HepG2 (cell line): Measurements from ENCODE around the gene PCDHB11. TPM values are rescaled to one million over a fixed set of nuclear protein-coding genes. Genes with fewer than 3 reads are reported as not detected.
"Not testable (repeated sequence)": the region's sequence is repeated elsewhere in the genome, so short reads cannot be mapped to it uniquely, and the experiment has no call there.

Experiments used
- ATAC-seq: fragments of 200-7000 bp; cut with Tn5 transposase; 3 replicates; pipeline ENCODE4 v1.9.1; 2020; ENCODE audit warnings: mild to moderate bottlenecking, moderate library complexity
- BruUV-seq: library from RNA; stranded (reverse); fragments of 400-500 nt; replicated peaks from 2 replicates; lab custom pipeline; 2021; lab: Mats Ljungman, UMichigan
- CTCF ChIA-PET: fragments of 300-600 bp; formaldehyde crosslinking; extraction: SDS; loops from one replicate; lab custom pipeline; 2021; ENCODE audit warnings: low total read pairs, inconsistent platforms, low intra/inter-chr PET ratio; lab: Yijun Ruan, JAX
- POLR2A ChIA-PET: fragments of 350-600 bp; sonication (Branson Sonifier 250); formaldehyde crosslinking; loops from one replicate; lab custom pipeline; 2020; ENCODE audit warnings: antibody characterized with exemption, inconsistent platforms; lab: Yijun Ruan, JAX
- DNase-seq: peaks from one replicate; pipeline ENCODE4 v3.0.0-alpha.2; 2015; ENCODE audit warnings: low spot score
- FAIRE-seq: peaks from 3 replicates; lab custom pipeline; 2011; peaks lifted over from hg19 to GRCh38; lab: Jason Lieb, UNC
- H2AFZ ChIP-seq: one replicate; pipeline ENCODE4 v1.6.1; 2011; ENCODE audit warnings: low read length, inconsistent platforms
- H3K27ac ChIP-seq: fragments of 300-600 bp; 3 replicates; pipeline ENCODE4 v1.8.0; 2011; ENCODE audit warnings: mixed run types, mild to moderate bottlenecking, mixed read lengths, low read length, inconsistent platforms; ENCODE audit not compliant: insufficient read depth; ENCODE audit errors: extremely low read length
- H3K27me3 ChIP-seq, 2 experiments: fragments of 200-600 bp in 1 of 2; 2 replicates in 1 of 2; 3 replicates in 1 of 2; pipeline versions ENCODE4 v1.6.0 to v1.8.0; 2011; ENCODE audit warnings: low read length in 2 of 2, mild to moderate bottlenecking in 2 of 2, moderate library complexity in 2 of 2, inconsistent platforms in 1 of 2; ENCODE audit not compliant: insufficient read depth in 2 of 2, control insufficient read depth in 1 of 2
- H3K36me3 ChIP-seq, 2 experiments: fragments of 200-600 bp in 1 of 2; replicated peaks in 1 of 2; 2 replicates in 1 of 2; 3 replicates in 1 of 2; pipeline versions ENCODE4 v1.5.1 to v1.8.0; 2011; ENCODE audit warnings: low read length in 2 of 2, inconsistent platforms in 1 of 2; ENCODE audit not compliant: insufficient read depth in 2 of 2, control insufficient read depth in 1 of 2
- H3K4me1 ChIP-seq: 2 replicates; pipeline ENCODE4 v1.5.1; 2012; ENCODE audit warnings: low read length, inconsistent platforms; ENCODE audit not compliant: insufficient read depth
- H3K4me2 ChIP-seq: 2 replicates; pipeline ENCODE4 v1.6.0; 2011; ENCODE audit warnings: low read depth, low read length, inconsistent platforms
- H3K4me3 ChIP-seq, 3 experiments: fragments of 200-600 bp in 1 of 3; sonication (generic), shearing (Covaris generic) in 1 of 3; replicated peaks in 1 of 3; 2 replicates each; pipeline ENCODE4 v1.5.1; 2011 to 2016; ENCODE audit warnings: low read length in 3 of 3, inconsistent platforms in 2 of 3, low read depth in 2 of 3, mild to moderate bottlenecking in 2 of 3, control low read depth in 1 of 3, mixed read lengths in 1 of 3; ENCODE audit not compliant: insufficient read depth in 1 of 3
- H3K79me2 ChIP-seq: one replicate; pipeline ENCODE4 v1.6.1; 2011; ENCODE audit warnings: low read length, inconsistent platforms; ENCODE audit not compliant: insufficient read depth
- H3K9ac ChIP-seq: 2 replicates; pipeline ENCODE4 v1.6.0; 2011; ENCODE audit warnings: mild to moderate bottlenecking, low read depth, low read length, inconsistent platforms; ENCODE audit not compliant: insufficient read depth
- H3K9me3 ChIP-seq: 2 replicates; pipeline ENCODE4 v1.5.1; 2012; ENCODE audit warnings: mild to moderate bottlenecking, low read length
- H4K20me1 ChIP-seq: 2 replicates; pipeline ENCODE4 v1.6.0; 2011; ENCODE audit warnings: inconsistent platforms, mild to moderate bottlenecking, low read length, moderate library complexity; ENCODE audit not compliant: insufficient read depth
- ASH2L ChIP-seq: fragments of 300-600, 200-600 bp; sonication (generic); IDR thresholded peaks from 2 replicates; pipeline ENCODE4 v1.7.0; 2017; ENCODE audit warnings: low read depth, mild to moderate bottlenecking, moderate library complexity, mixed read lengths, low read length; ENCODE audit not compliant: insufficient read length
- DBP ChIP-seq: sonication (generic); formaldehyde crosslinking; IDR thresholded peaks from 2 replicates; pipeline ENCODE4 v1.4.0; 2020; ENCODE audit warnings: missing genetic modification reagents; ENCODE audit errors: not compliant biosample characterization
- ERF ChIP-seq: IDR thresholded peaks from 2 replicates; pipeline ENCODE4 v1.6.1; 2018; ENCODE audit warnings: missing biosample characterization, missing genetic modification reagents
- IRF1 ChIP-seq: sonication (generic); formaldehyde crosslinking; IDR thresholded peaks from 2 replicates; pipeline ENCODE4 v1.4.0; 2020; ENCODE audit warnings: low read depth, mild to moderate bottlenecking, missing genetic modification reagents
- KLF13 ChIP-seq: sonication (generic); formaldehyde crosslinking; IDR thresholded peaks from 2 replicates; pipeline ENCODE4 v1.4.0; 2020; ENCODE audit warnings: mild to moderate bottlenecking, missing genetic modification reagents
- NCOA1 ChIP-seq: sonication (generic); formaldehyde crosslinking; IDR thresholded peaks from 2 replicates; pipeline ENCODE4 v1.9.0; 2021; ENCODE audit warnings: missing genetic modification reagents
- RAD21 ChIP-seq: fragments of 450-650 bp; formaldehyde crosslinking; IDR thresholded peaks from 2 replicates; pipeline ENCODE4 v1.5.0; 2020; ENCODE audit warnings: mild to moderate bottlenecking
- RFXANK ChIP-seq: IDR thresholded peaks from 2 replicates; pipeline ENCODE4 v1.6.1; 2016
- SRSF4 ChIP-seq: fragments of 200-400 bp; formaldehyde crosslinking; IDR thresholded peaks from one replicate; pipeline ENCODE4 v1.6.1; 2018; ENCODE audit warnings: mild to moderate bottlenecking, low read depth, low read length, moderate library complexity; ENCODE audit not compliant: poor library complexity, severe bottlenecking
- SRSF9 ChIP-seq: fragments of 200-400 bp; formaldehyde crosslinking; IDR thresholded peaks from 2 replicates; pipeline ENCODE4 v1.6.1; 2018; ENCODE audit warnings: borderline replicate concordance, mild to moderate bottlenecking, low read depth, low read length; ENCODE audit not compliant: insufficient read depth, poor library complexity, severe bottlenecking
- ZNF3 ChIP-seq: IDR thresholded peaks from 2 replicates; pipeline ENCODE4 v1.7.0; 2017; ENCODE audit warnings: inconsistent platforms
- ZNF382 ChIP-seq: sonication (generic); formaldehyde crosslinking; IDR thresholded peaks from 2 replicates; pipeline ENCODE4 v1.5.0; 2020; ENCODE audit warnings: missing genetic modification reagents, mild to moderate bottlenecking, borderline replicate concordance
- ZNF546 ChIP-seq: sonication (generic); formaldehyde crosslinking; conservative IDR thresholded peaks from 2 replicates; pipeline ENCODE4 v1.8.1; 2023; ENCODE audit warnings: mild to moderate bottlenecking, missing genetic modification reagents
- ZNF607 ChIP-seq: sonication (generic); formaldehyde crosslinking; IDR thresholded peaks from 2 replicates; pipeline ENCODE4 v1.5.1; 2020; ENCODE audit warnings: missing genetic modification reagents, mild to moderate bottlenecking, borderline replicate concordance
- ZNF609 ChIP-seq: sonication (generic); formaldehyde crosslinking; IDR thresholded peaks from 2 replicates; pipeline ENCODE4 v1.4.0; 2020; ENCODE audit warnings: mild to moderate bottlenecking, missing genetic modification reagents, borderline replicate concordance
- WGBS: methylation state at CpG from one replicate; pipeline ENCODE4 v1.1.6; 2017; ENCODE audit warnings: low lambda C conversion rate; 5-methylcytosine and 5-hydroxymethylcytosine counted together
- in situ Hi-C: cut with HindIII; loops from 2 replicates; pipeline ENCODE4 v1.10.0; 2017; ENCODE audit warnings: low pct_unique_long_range_greater_than_20kb; ENCODE audit not compliant: extremely low pct_ligation_motif_present
- intact Hi-C: fragments of 100-400 bp; cut with micrococcal nuclease; formaldehyde crosslinking; loops from one replicate; pipeline ENCODE4 v1.10.0; 2022; ENCODE audit not compliant: unreplicated experiment
- polyA plus RNA-seq, 8 experiments: library from polyadenylated mRNA; depleted of rRNA in 3 of 8; stranded (reverse) in 7 of 8; unstranded in 1 of 8; fragments of >200 nt; fragmentation: Illumina TruSeq in 4 of 8; extraction: Trizol in 4 of 8; gene quantifications; 2 replicates each; pipeline versions ENCODE4 v1.2.1 to v1.2.3, GENCODE V29; 2011 to 2016; ENCODE audit warnings: low read depth in 4 of 8, missing spikeins in 1 of 8, mixed read lengths in 1 of 8; ENCODE audit not compliant: insufficient read depth in 1 of 8
- total RNA-seq, 5 experiments: library from RNA; depleted of rRNA; stranded (reverse); fragments of >200 nt; fragmentation: Illumina TruSeq; extraction: Trizol; gene quantifications; 2 replicates each; pipeline ENCODE4 v1.2.3, GENCODE V29; 2016; ENCODE audit warnings: low read depth in 1 of 5

Gene PCDHB11
- total and polyA plus RNA-seq, 2 of the 13 experiments (the other 11 are each of a cell fraction or from before 2014, with no cell fraction given) = 0.07 TPM; not detected in 1

- TF ChIP-seq ZNF3 (CRISPR knock-in tag) (peak; percentile 47; the same call in 1 of the 2 replicates), ZNF607 (no peak), SRSF9 (no peak), ERF (CRISPR knock-in tag) (no peak), ZNF382 (no peak), KLF13 (CRISPR knock-in tag) (no peak), ZNF546 (CRISPR knock-in tag) (no peak), DBP (no peak), SRSF4 (no peak), IRF1 (CRISPR knock-in tag) (no peak), ZNF609 (CRISPR knock-in tag) (no peak), RFXANK (CRISPR knock-in tag) (no peak), RAD21 (CRISPR knock-in tag) (peak; percentile 20; the same call in 1 of the 2 replicates), ASH2L (no peak), NCOA1 (no peak)
These were observed 7.2 kb upstream of the PCDHB11 start, which contains the start of gene PCDHB10 (continued) for GRCh38 chr5:141192110-141192725.

GRCh38 chr5:141194332-141194731 lies 5.1 kb upstream of the PCDHB11 start:
- H3K36me3 ChIP-seq, DNase-seq, H3K4me2 ChIP-seq, H3K9ac ChIP-seq, intact Hi-C loops, FAIRE-seq, ATAC-seq, H3K79me2 ChIP-seq, H2AFZ ChIP-seq, POLR2A ChIA-PET, H4K20me1 ChIP-seq, H3K27me3 ChIP-seq, H3K4me1 ChIP-seq, BruUV-seq, CTCF ChIA-PET, H3K4me3 ChIP-seq, in situ Hi-C loops, H3K27ac ChIP-seq: not testable (repeated sequence)
- peaks cover 21% of the 10 kb centered on the region for H3K9me3 ChIP-seq
- WGBS = no CpG with 5 or more reads among the region's 37 CpGs
